ENCODE measurements around the gene KDM1A.
A peak's percentile ranks its signal among the peaks of the same experiment; 100 is the strongest.

The KDM1A gene

DNA sequence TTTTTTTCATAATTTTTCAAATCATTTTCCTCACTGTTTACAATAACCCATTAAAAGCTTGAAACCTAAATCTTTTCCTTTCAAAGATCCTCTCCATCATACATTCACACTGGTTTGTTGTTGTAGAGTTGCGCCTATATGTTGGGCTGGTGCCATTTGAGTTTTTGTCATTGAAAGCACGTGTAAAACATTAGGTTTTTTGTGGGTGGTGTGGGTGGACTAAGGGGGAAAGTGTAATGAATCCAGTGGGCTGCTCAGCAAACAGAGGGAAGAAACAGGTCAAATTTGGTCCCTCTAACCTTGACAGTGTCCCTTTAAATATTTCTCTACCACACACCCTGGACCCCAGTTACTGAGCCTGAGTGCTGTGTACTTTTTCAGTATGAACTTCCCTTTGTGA is 46.8 kb downstream of the KDM1A start:
- DNase-seq (ENCODE audit: low read depth in 2 of 2, low spot score in 1 of 2): no peak

DNA sequence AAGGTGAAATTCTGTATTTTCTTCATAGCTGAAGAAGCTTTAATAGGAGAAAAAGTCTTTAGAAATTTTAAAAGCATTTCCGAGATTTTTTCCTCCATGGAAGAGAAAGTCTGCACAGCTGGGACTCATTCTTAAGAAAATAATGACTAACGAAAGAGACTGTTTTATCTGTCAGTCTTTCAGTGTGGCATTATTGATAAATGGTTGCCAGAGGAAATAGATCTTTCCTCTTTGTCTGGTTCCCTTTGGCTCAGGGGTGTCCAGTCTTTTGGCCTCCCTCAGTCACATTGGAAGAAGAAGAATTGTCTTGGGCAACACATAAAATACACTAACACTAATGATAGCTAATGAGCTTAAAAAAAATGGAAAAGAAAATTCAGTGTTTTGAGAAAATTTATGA is 49.9 kb downstream of the KDM1A start:
- DNase-seq (ENCODE audit: low read depth in 2 of 2, low spot score in 1 of 2): no peak

GRCh38 chr1:23069675-23070074 is 50.4 kb downstream of the KDM1A start:
- no peak for DNase-seq (ENCODE audit: low read depth in 2 of 2, low spot score in 1 of 2)

DNA sequence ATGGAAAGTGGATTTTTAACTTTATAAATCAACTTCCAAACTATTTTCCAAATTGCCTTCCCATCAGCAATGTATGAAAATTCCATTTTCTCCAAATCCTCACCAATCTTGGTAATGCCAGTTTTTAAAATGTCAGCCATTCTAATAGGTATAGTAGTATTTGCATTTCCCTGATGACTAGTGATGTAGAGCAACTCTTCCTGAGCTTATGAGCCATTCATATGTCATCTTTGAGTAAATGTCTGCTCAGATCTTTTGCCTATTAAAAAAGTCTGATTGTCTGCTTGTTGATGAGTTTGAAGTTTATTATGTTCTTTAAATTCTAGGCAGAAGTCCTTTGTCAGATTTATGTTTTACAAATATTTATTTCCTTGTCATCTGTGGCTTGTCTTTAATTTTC is 54.7 kb downstream of the KDM1A start:
- no peak for DNase-seq (ENCODE audit: low read depth in 2 of 2, low spot score in 1 of 2)

GRCh38 chr1:23079025-23079424 is 59.8 kb downstream of the KDM1A start:
- no peak for DNase-seq (ENCODE audit: low read depth in 2 of 2, low spot score in 1 of 2)

GRCh38 chr1:23080885-23081284 is 61.6 kb downstream of the KDM1A start:
- DNase-seq (ENCODE audit: low read depth in 2 of 2, low spot score in 1 of 2): no peak

- DNase-seq (ENCODE audit: low read depth in 2 of 2, low spot score in 1 of 2): no peak
These were observed 62.1 kb downstream of the KDM1A start for GRCh38 chr1:23081376-23081775.

DNA sequence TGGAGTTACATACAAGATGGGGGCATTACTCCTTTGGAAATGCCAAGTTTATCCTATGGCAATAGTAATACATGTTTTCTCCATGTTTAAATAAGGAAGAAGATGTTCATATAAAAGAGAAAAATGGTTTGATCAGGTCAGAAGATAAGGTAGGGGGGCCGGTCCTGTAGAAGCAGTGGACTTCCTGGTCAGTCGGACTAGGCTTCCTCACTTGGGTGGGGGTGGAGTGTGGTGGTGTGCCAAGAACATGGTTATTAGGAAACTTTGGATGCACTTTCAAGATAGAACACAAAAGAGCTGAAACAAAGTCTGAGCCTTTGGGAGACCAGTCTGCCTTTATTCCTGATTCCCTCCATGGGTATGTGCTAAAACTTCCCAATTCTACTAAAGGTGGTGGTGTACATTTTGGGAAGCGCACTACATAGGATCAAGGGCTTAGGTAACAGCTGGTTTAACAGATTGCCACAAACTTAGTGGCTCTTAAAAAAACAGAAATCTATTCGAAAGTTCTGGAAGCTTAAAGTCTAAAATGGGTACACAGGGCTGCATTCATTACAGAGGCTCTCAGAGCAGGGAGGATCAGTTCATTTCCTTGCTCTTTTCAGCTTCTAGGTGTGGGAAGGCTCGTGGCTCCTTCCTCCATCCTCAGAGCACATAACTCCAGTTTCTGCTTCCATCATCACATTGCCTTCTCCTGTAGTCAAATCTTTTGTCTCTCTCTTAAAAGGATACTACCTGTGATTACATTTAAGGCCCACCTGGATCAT is 64.6 kb downstream of the KDM1A start:
- DNase-seq (ENCODE audit: low read depth in 2 of 2, low spot score in 1 of 2): no peak

GRCh38 chr1:23084880-23085279 is 65.6 kb downstream of the KDM1A start:
- DNase-seq (ENCODE audit: low read depth in 2 of 2, low spot score in 1 of 2): no peak

DNA sequence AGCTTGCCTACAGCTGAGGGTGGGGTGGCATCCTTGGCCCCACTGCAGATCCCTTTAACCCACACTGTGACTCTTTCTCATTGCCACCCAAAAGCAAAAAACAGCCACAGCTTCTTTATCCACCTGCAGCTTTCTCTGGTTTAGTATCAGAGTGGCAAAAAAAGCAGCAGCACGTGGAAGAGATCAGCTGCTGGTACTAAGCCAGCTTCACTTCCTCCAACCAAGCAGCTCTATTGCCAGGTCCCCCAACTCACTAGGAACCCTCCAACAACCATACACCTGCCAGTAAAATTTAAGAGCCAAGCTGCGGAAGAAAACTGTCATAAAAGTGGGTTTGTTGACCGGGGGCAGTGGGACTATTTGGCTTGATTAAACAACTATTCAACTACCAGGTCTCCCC is 66.4 kb downstream of the KDM1A start:
- no peak for DNase-seq (ENCODE audit: low read depth in 2 of 2, low spot score in 1 of 2)

- DNase-seq (ENCODE audit: low read depth in 2 of 2, low spot score in 1 of 2): no peak
These were observed 68.8 kb downstream of the KDM1A start for GRCh38 chr1:23088027-23088426.

- DNase-seq (ENCODE audit: low read depth in 2 of 2, low spot score in 1 of 2): no peak
These were observed 70.8 kb downstream of the KDM1A start for GRCh38 chr1:23090056-23090455.

DNA sequence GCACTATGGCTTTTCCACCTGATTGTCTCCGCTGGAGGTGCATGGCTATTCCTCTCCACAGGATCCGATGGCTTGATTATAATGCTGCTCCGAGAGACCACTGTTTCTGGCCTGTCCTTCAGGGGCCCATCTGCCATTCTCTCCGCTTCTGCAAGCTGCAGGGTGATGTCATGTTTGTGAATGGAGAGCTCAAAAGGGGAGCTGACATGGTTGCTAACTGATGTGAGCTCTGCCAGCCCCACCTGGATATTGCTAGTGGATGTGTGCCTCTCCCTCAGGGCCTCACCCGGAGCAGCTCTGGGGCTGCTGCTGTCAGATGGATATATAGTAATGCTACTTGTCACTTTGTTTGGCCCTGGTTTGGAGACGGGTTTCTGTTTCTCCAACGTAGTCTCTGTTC is 72.3 kb downstream of the KDM1A start:
- DNase-seq (ENCODE audit: low read depth in 2 of 2, low spot score in 1 of 2): no peak

DNA sequence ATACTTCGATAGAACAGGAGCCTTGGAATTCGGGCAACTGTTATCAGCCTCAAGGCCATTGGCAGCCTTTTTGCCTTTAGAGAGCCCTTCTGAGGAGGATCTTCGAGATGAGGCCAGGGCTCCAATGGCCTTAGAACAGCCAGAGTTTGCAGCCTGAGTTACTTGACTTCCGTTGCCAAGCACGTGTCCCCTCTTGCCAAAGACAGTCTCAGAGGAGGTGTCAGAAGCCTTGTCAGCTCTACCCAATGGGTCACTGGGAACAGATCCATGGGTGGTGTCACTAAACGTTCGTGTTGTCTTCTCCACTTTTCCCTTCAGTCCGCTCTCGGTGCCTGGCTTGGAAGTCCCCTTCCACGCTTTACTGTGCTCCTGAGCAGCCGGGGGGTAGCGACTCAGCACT is 73.2 kb downstream of the KDM1A start:
- no peak for DNase-seq (ENCODE audit: low read depth in 2 of 2, low spot score in 1 of 2)

GRCh38 chr1:23097316-23097715 is 78.0 kb downstream of the KDM1A start:
- no peak for DNase-seq (ENCODE audit: low read depth in 2 of 2, low spot score in 1 of 2)

- DNase-seq (ENCODE audit: low read depth in 2 of 2, low spot score in 1 of 2): peak; percentile 23 to 36
These were observed 79.3 kb downstream of the KDM1A start for GRCh38 chr1:23098463-23099170.

GRCh38 chr1:23099171-23099536 is 79.9 kb downstream of the KDM1A start:
- DNase-seq (ENCODE audit: low read depth in 2 of 2, low spot score in 1 of 2): no peak

DNA sequence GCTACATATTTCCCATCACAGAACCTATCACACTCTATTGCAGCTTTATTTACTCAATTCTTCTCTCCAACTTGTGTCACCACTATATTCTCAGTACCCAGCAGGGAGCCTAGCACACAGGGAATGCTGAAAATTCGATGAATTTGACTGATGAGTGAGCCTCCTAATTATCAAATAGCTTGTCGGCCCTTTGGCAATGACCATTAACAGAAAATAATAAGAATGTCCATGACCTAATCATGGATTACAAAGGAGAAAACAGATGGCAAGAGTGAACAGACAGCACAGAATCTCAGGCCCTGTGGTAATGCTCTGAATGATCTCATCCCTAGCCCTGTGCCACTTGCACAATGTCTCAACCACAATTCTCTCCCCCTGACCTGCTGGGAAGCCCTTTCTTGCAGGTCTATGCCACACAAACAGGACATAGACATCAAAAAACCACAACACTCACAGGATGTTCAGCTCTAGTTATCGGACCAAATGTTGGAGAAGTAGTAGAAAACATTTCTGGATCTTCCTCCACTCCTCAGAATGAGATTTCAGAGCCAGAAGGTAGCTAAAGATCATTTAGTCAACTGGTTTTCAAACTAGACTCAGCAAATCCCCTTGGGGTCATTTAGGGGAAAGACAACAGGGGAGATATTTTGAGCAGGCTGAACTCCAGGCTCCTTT is 80.9 kb downstream of the KDM1A start:
- DNase-seq (ENCODE audit: low read depth in 2 of 2, low spot score in 1 of 2): peak in 1 of 2 donors; percentile 19

- DNase-seq (ENCODE audit: low read depth in 2 of 2, low spot score in 1 of 2): no peak
These were observed 82.0 kb downstream of the KDM1A start for GRCh38 chr1:23101101-23101827.

DNA sequence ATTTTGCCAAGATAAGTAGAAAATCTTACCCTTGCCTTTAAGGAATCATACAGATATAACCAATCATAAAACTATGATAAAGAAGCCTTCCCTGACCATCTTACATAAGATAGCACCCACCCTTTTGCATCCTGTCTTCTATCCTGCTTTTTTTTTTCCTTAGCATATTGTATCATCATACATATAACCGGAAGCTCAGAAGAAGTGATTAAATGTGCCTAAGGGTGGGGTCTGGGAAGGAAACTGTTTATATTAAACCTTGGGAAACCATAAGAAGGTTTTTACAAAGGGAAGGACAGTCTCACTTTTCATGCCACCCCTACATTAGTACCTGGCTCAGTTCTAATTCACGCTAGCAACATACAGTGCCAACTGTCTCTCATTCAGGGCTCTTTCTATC is 82.6 kb downstream of the KDM1A start:
- no peak for DNase-seq (ENCODE audit: low read depth in 2 of 2, low spot score in 1 of 2)

DNA sequence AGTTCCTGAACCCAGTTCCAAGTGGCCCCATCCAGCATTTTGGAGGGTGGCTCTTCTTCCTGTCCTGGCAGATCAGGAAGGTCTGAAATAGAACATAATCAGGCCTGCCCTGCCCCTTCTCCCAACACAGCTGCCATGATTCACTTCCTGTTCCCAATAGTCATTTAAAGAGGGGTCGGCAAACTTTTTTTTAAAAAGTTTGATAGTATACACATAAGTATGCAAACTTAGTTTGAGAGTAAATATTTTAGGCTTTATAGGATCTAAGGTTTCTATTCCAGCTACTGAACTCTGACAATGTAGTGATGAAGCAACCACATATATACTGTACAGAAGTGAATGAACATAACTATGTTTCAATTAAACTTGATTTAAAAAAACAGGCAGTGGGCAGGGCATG is 83.0 kb downstream of the KDM1A start:
- DNase-seq (ENCODE audit: low read depth in 2 of 2, low spot score in 1 of 2): no peak

Measured in stimulated activated CD8-positive, alpha-beta memory T cell treated with anti-CD3 and anti-CD28 coated beads, Interleukin-4, amount 100 ng/mL, for 4 hours (primary cell).